HEK293T (cell line): Measurements from ENCODE around the gene CINP.

Experiments used
- CTCF ChIA-PET: fragments of 350-600 bp; formaldehyde crosslinking; extraction: SDS; loops from one replicate; lab custom pipeline; 2021; ENCODE audit warnings: antibody characterized with exemption, inconsistent platforms; lab: Yijun Ruan, JAX
- POLR2A ChIA-PET: fragments of 350-600 bp; formaldehyde crosslinking; extraction: SDS; loops from one replicate; lab custom pipeline; 2020; ENCODE audit warnings: antibody characterized with exemption, inconsistent platforms; lab: Yijun Ruan, JAX
- DNase-seq: peaks from one replicate; pipeline ENCODE4 v3.0.0; 2012; ENCODE audit warnings: mixed read lengths; ENCODE audit errors: extremely low spot score
- ARNT ChIP-seq: fragments of 450-650 bp; IDR thresholded peaks from 2 replicates; pipeline ENCODE4 v1.6.1; 2017; ENCODE audit warnings: mild to moderate bottlenecking
- BHLHE40 ChIP-seq: fragments of 450-650 bp; IDR thresholded peaks from 2 replicates; pipeline ENCODE4 v1.6.1; 2016; ENCODE audit warnings: mild to moderate bottlenecking, moderate library complexity, borderline replicate concordance
- CTBP1 ChIP-seq: fragments of 450-650 bp; IDR thresholded peaks from 2 replicates; pipeline ENCODE4 v1.6.1; 2016; ENCODE audit warnings: borderline replicate concordance
- ELF4 ChIP-seq: fragments of 450-650 bp; IDR thresholded peaks from 2 replicates; pipeline ENCODE4 v1.6.1; 2017; ENCODE audit warnings: antibody characterized with exemption
- FOXA1 ChIP-seq: fragments of 450-650 bp; IDR thresholded peaks from 2 replicates; pipeline ENCODE4 v1.6.1; 2016; ENCODE audit warnings: mild to moderate bottlenecking
- FOXK2 ChIP-seq: fragments of 450-650 bp; IDR thresholded peaks from 2 replicates; pipeline ENCODE4 v1.6.1; 2016; ENCODE audit warnings: mild to moderate bottlenecking
- FOXM1 ChIP-seq: fragments of 450-650 bp; IDR thresholded peaks from 2 replicates; pipeline ENCODE4 v1.6.1; 2017; ENCODE audit warnings: mild to moderate bottlenecking, borderline replicate concordance
- HDGF ChIP-seq: fragments of 450-650 bp; IDR thresholded peaks from 2 replicates; pipeline ENCODE4 v1.6.1; 2017; ENCODE audit warnings: antibody characterized with exemption, borderline replicate concordance
- L3MBTL2 ChIP-seq: fragments of 450-650 bp; conservative IDR thresholded peaks from 2 replicates; pipeline ENCODE4 v1.6.1; 2016; ENCODE audit warnings: mild to moderate bottlenecking
- LEF1 ChIP-seq: fragments of 450-650 bp; IDR thresholded peaks from 2 replicates; pipeline ENCODE4 v1.6.1; 2017; ENCODE audit warnings: mild to moderate bottlenecking, borderline replicate concordance
- NFRKB ChIP-seq: fragments of 450-650 bp; IDR thresholded peaks from 2 replicates; pipeline ENCODE4 v1.6.1; 2016; ENCODE audit warnings: mild to moderate bottlenecking, moderate library complexity
- PKNOX1 ChIP-seq: fragments of 450-650 bp; IDR thresholded peaks from 2 replicates; pipeline ENCODE4 v1.6.1; 2016
- SP1 ChIP-seq: fragments of 450-650 bp; IDR thresholded peaks from 2 replicates; pipeline ENCODE4 v1.6.1; 2017
- SUZ12 ChIP-seq: fragments of 450-650 bp; IDR thresholded peaks from 2 replicates; pipeline ENCODE4 v1.6.1; 2016; ENCODE audit warnings: mild to moderate bottlenecking
- TARDBP ChIP-seq: fragments of 450-650 bp; IDR thresholded peaks from 2 replicates; pipeline ENCODE4 v1.6.1; 2016
- ZNF384 ChIP-seq: fragments of 450-650 bp; IDR thresholded peaks from 2 replicates; pipeline ENCODE4 v1.6.1; 2016

CINP gene

GRCh38 chr14:102370305-102370809 lies 7.7 kb upstream of the CINP start:
- no peak for TF ChIP-seq SUZ12
- TF ChIP-seq TARDBP = no peak
- no peak for TF ChIP-seq L3MBTL2
- TF ChIP-seq ZNF384 = no peak
- no peak for TF ChIP-seq ELF4
- no peak for TF ChIP-seq FOXA1
- TF ChIP-seq ARNT = no peak
- TF ChIP-seq NFRKB = no peak
- no peak for TF ChIP-seq CTBP1
- no peak for TF ChIP-seq BHLHE40
- no peak for TF ChIP-seq FOXM1
- no peak for TF ChIP-seq PKNOX1
- TF ChIP-seq SP1 = no peak
- no peak for TF ChIP-seq FOXK2
- no peak for TF ChIP-seq HDGF
- no peak for TF ChIP-seq LEF1
- POLR2A ChIA-PET = no interaction called here
- no peak for DNase-seq

GRCh38 chr14:102363182-102363943 lies 673 bp upstream of the CINP start:
- POLR2A ChIA-PET = interaction anchor here (0.8 to 1.8 kb wide), 11 partner anchors 9 to 184 kb away, joined by 3 to 14 read pairs (median 5); partner anchors contain the start of gene ZNF839
- no peak for DNase-seq
- CTCF ChIA-PET = no interaction called here
- TF ChIP-seq SUZ12 (no peak), ARNT (no peak), FOXK2 (no peak), CTBP1 (no peak), LEF1 (no peak), FOXM1 (no peak), L3MBTL2 (no peak), HDGF (no peak), SP1 (no peak), NFRKB (no peak), PKNOX1 (no peak), TARDBP (no peak), ELF4 (no peak), ZNF384 (no peak)

More at GRCh38 chr14:102370305-102370809, 7.7 kb upstream of the CINP start:
- CTCF ChIA-PET = no interaction called here

GRCh38 chr14:102362084-102362483 lies 606 bp downstream of the CINP start:
- ChIA-PET POLR2A (interaction anchor here (0.5 to 1.8 kb wide), 13 partner anchors 8 to 409 kb away, joined by 3 to 14 read pairs (median 4); partner anchors contain the start of gene ZNF839), CTCF (interaction anchor here (0.6 kb wide), 1 partner anchor 299 kb away, joined by 3 read pairs; no protein-coding TSS in a partner anchor)
- TF ChIP-seq LEF1 = no peak
- no peak for TF ChIP-seq FOXA1
- TF ChIP-seq PKNOX1 = no peak
- TF ChIP-seq ZNF384 = no peak
- TF ChIP-seq ARNT = no peak
- no peak for TF ChIP-seq CTBP1
- TF ChIP-seq BHLHE40 = no peak
- TF ChIP-seq TARDBP = no peak
- TF ChIP-seq ELF4 = no peak
- TF ChIP-seq L3MBTL2 = no peak
- no peak for TF ChIP-seq FOXK2
- TF ChIP-seq SUZ12 = no peak
- DNase-seq = no peak

- no peak for TF ChIP-seq HDGF
- no peak for TF ChIP-seq ELF4
- ChIA-PET POLR2A (no interaction called here), CTCF (no interaction called here)
- no peak for DNase-seq
Measured at GRCh38 chr14:102360388-102360787, 2.3 kb downstream of the CINP start.

- POLR2A ChIA-PET = no interaction called here
- TF ChIP-seq CTBP1 (no peak), SUZ12 (no peak), BHLHE40 (no peak), SP1 (no peak), ARNT (no peak), ZNF384 (no peak), FOXM1 (no peak), LEF1 (no peak), HDGF (no peak), PKNOX1 (no peak), ELF4 (no peak), FOXA1 (no peak), TARDBP (no peak), NFRKB (no peak), FOXK2 (no peak), L3MBTL2 (no peak)
- CTCF ChIA-PET = no interaction called here
- DNase-seq = no peak
Measured at GRCh38 chr14:102359341-102359740, 3.3 kb downstream of the CINP start.
